ENCODE data around the gene NUP62.
A peak's percentile ranks its signal among the peaks of the same experiment; 100 is the strongest.

The NUP62 gene

GRCh38 chr19:49894011-49894664 lies 35.2 kb downstream of the NUP62 start:
- H3K27ac ChIP-seq (ENCODE audit: low read depth, low read length), result no peak overlapping the region
- H3K4me1 ChIP-seq (ENCODE audit: insufficient read depth, low read length), result peaks cover 7% of the 10 kb centered on the region; the same call in 1 of the 2 replicates
- WGBS, result 95% methylated on average over 18 of the region's 18 CpGs
- peaks cover 9% of the 10 kb centered on the region for H3K27me3 ChIP-seq (ENCODE audit: insufficient read depth, low read length)
- no peaks in the 10 kb centered on the region for H3K9me3 ChIP-seq (ENCODE audit: insufficient read depth, low read depth, low read length)
- no peaks in the 10 kb centered on the region for H3K36me3 ChIP-seq (ENCODE audit: insufficient read depth, low read length)
- H3K4me3 ChIP-seq (ENCODE audit: low read length), result no peak overlapping the region
- H3K9ac ChIP-seq (ENCODE audit: low read depth, low read length), result no peak overlapping the region

GRCh38 chr19:49892716-49893115 lies 36.6 kb downstream of the NUP62 start:
- H3K9me3 ChIP-seq (ENCODE audit: insufficient read depth, low read depth, low read length), result no peaks in the 10 kb centered on the region
- no peak overlapping the region for H3K27ac ChIP-seq (ENCODE audit: low read depth, low read length)
- no peaks in the 10 kb centered on the region for H3K36me3 ChIP-seq (ENCODE audit: insufficient read depth, low read length)
- H3K9ac ChIP-seq (ENCODE audit: low read depth, low read length), result no peak overlapping the region
- peaks cover 11% of the 10 kb centered on the region for H3K27me3 ChIP-seq (ENCODE audit: insufficient read depth, low read length)
- H3K4me3 ChIP-seq (ENCODE audit: low read length), result no peak overlapping the region
- H3K4me1 ChIP-seq (ENCODE audit: insufficient read depth, low read length), result peaks cover 7% of the 10 kb centered on the region; the same call in 1 of the 2 replicates
- WGBS, result 100% methylated on average over 1 of the region's 1 CpG

- Histone ChIP-seq H3K4me1 (ENCODE audit: insufficient read depth, low read length) (peaks cover 7% of the 10 kb centered on the region; the same call in 1 of the 2 replicates), H3K36me3 (ENCODE audit: insufficient read depth, low read length) (peaks cover 2% of the 10 kb centered on the region), H3K27ac (ENCODE audit: low read depth, low read length) (no peak overlapping the region), H3K4me3 (ENCODE audit: low read length) (peak overlapping the region; percentile 14; the same call in 1 of the 2 replicates), H3K27me3 (ENCODE audit: insufficient read depth, low read length) (peaks cover 11% of the 10 kb centered on the region), H3K9ac (ENCODE audit: low read depth, low read length) (no peak overlapping the region), H3K9me3 (ENCODE audit: insufficient read depth, low read depth, low read length) (no peaks in the 10 kb centered on the region)
- WGBS, result 86% methylated on average over 17 of the region's 17 CpGs
These were observed 37.9 kb downstream of the NUP62 start for GRCh38 chr19:49891393-49891792.

GRCh38 chr19:49890349-49891311 lies 38.7 kb downstream of the NUP62 start:
- Histone ChIP-seq H3K4me1 (ENCODE audit: insufficient read depth, low read length) (peaks cover 7% of the 10 kb centered on the region; the same call in 1 of the 2 replicates), H3K4me3 (ENCODE audit: low read length) (peak overlapping the region; percentile 51), H3K9me3 (ENCODE audit: insufficient read depth, low read depth, low read length) (no peaks in the 10 kb centered on the region), H3K9ac (ENCODE audit: low read depth, low read length) (peak overlapping the region; percentile 40; the same call in 1 of the 2 replicates), H3K36me3 (ENCODE audit: insufficient read depth, low read length) (peaks cover 6% of the 10 kb centered on the region), H3K27me3 (ENCODE audit: insufficient read depth, low read length) (peaks cover 11% of the 10 kb centered on the region), H3K27ac (ENCODE audit: low read depth, low read length) (peak overlapping the region; percentile 70; the same call in 1 of the 2 replicates)
- 16% methylated on average over 68 of the region's 69 CpGs for WGBS

- Histone ChIP-seq H3K27me3 (ENCODE audit: insufficient read depth, low read length) (peaks cover 11% of the 10 kb centered on the region), H3K36me3 (ENCODE audit: insufficient read depth, low read length) (peaks cover 12% of the 10 kb centered on the region), H3K4me1 (ENCODE audit: insufficient read depth, low read length) (peaks cover 7% of the 10 kb centered on the region; the same call in 1 of the 2 replicates), H3K9ac (ENCODE audit: low read depth, low read length) (peak overlapping the region; percentile 40; the same call in 1 of the 2 replicates), H3K9me3 (ENCODE audit: insufficient read depth, low read depth, low read length) (no peaks in the 10 kb centered on the region), H3K27ac (ENCODE audit: low read depth, low read length) (peak overlapping the region; percentile 70; the same call in 1 of the 2 replicates), H3K4me3 (ENCODE audit: low read length) (peak overlapping the region; percentile 51)
- 48% methylated on average over 71 of the region's 71 CpGs for WGBS
These were observed 39.5 kb downstream of the NUP62 start for GRCh38 chr19:49889687-49890348.

GRCh38 chr19:49889038-49889686 lies 40.1 kb downstream of the NUP62 start:
- no peak overlapping the region for H3K27ac ChIP-seq (ENCODE audit: low read depth, low read length)
- 95% methylated on average over 23 of the region's 23 CpGs for WGBS
- peaks cover 18% of the 10 kb centered on the region for H3K36me3 ChIP-seq (ENCODE audit: insufficient read depth, low read length)
- no peaks in the 10 kb centered on the region for H3K9me3 ChIP-seq (ENCODE audit: insufficient read depth, low read depth, low read length)
- no peak overlapping the region for H3K9ac ChIP-seq (ENCODE audit: low read depth, low read length)
- no peak overlapping the region for H3K4me3 ChIP-seq (ENCODE audit: low read length)
- H3K4me1 ChIP-seq (ENCODE audit: insufficient read depth, low read length), result peaks cover 7% of the 10 kb centered on the region; the same call in 1 of the 2 replicates
- peaks cover 11% of the 10 kb centered on the region for H3K27me3 ChIP-seq (ENCODE audit: insufficient read depth, low read length)

- peaks cover 11% of the 10 kb centered on the region for H3K27me3 ChIP-seq (ENCODE audit: insufficient read depth, low read length)
- no peaks in the 10 kb centered on the region for H3K9me3 ChIP-seq (ENCODE audit: insufficient read depth, low read depth, low read length)
- H3K4me3 ChIP-seq (ENCODE audit: low read length), result no peak overlapping the region
- H3K27ac ChIP-seq (ENCODE audit: low read depth, low read length), result no peak overlapping the region
- 96% methylated on average over 18 of the region's 18 CpGs for WGBS
- peaks cover 25% of the 10 kb centered on the region for H3K36me3 ChIP-seq (ENCODE audit: insufficient read depth, low read length)
- no peak overlapping the region for H3K9ac ChIP-seq (ENCODE audit: low read depth, low read length)
- H3K4me1 ChIP-seq (ENCODE audit: insufficient read depth, low read length), result peaks cover 7% of the 10 kb centered on the region; the same call in 1 of the 2 replicates
These were observed 40.8 kb downstream of the NUP62 start for GRCh38 chr19:49888510-49888824.

- Histone ChIP-seq H3K9me3 (ENCODE audit: insufficient read depth, low read depth, low read length) (no peaks in the 10 kb centered on the region), H3K36me3 (ENCODE audit: insufficient read depth, low read length) (peaks cover 31% of the 10 kb centered on the region), H3K27ac (ENCODE audit: low read depth, low read length) (no peak overlapping the region), H3K9ac (ENCODE audit: low read depth, low read length) (no peak overlapping the region), H3K27me3 (ENCODE audit: insufficient read depth, low read length) (peaks cover 11% of the 10 kb centered on the region), H3K4me1 (ENCODE audit: insufficient read depth, low read length) (peaks cover 7% of the 10 kb centered on the region; the same call in 1 of the 2 replicates), H3K4me3 (ENCODE audit: low read length) (no peak overlapping the region)
- WGBS, result 94% methylated on average over 52 of the region's 54 CpGs
These were observed 41.4 kb downstream of the NUP62 start for GRCh38 chr19:49887665-49888509.

- peaks cover 39% of the 10 kb centered on the region for H3K36me3 ChIP-seq (ENCODE audit: insufficient read depth, low read length)
- no peak overlapping the region for H3K9ac ChIP-seq (ENCODE audit: low read depth, low read length)
- no peak overlapping the region for H3K27ac ChIP-seq (ENCODE audit: low read depth, low read length)
These were observed 42.2 kb downstream of the NUP62 start for GRCh38 chr19:49887037-49887664.

More at GRCh38 chr19:49887037-49887664, 42.2 kb downstream of the NUP62 start:
- Histone ChIP-seq H3K9me3 (ENCODE audit: insufficient read depth, low read depth, low read length) (no peaks in the 10 kb centered on the region), H3K27me3 (ENCODE audit: insufficient read depth, low read length) (peaks cover 11% of the 10 kb centered on the region), H3K4me1 (ENCODE audit: insufficient read depth, low read length) (peaks cover 7% of the 10 kb centered on the region; the same call in 1 of the 2 replicates), H3K4me3 (ENCODE audit: low read length) (no peak overlapping the region)
- WGBS, result 93% methylated on average over 23 of the region's 23 CpGs
